Measurements from ENCODE around the gene WBP1L.
A peak's percentile ranks its signal among the peaks of the same experiment; 100 is the strongest.

WBP1L gene

GRCh38 chr10:102782673-102783551 lies 39.2 kb downstream of the WBP1L start:
- no peak for TF ChIP-seq CTCF (IDR thresholded peaks at IDR 0.05; ENCODE audit: low read depth, low read length, missing control alignments)
- H3K4me3 ChIP-seq (ENCODE audit: low read depth, low read length), result no peak overlapping the region
- in situ Hi-C loops (cut with HindIII; ENCODE audit: low sequenced_read_pairs), result no loop called here
- peak; percentile 99 for DNase-seq (ENCODE audit: low read depth)

- no peak for TF ChIP-seq CTCF (IDR thresholded peaks at IDR 0.05; ENCODE audit: low read depth, low read length, missing control alignments)
- no peak overlapping the region for H3K4me3 ChIP-seq (ENCODE audit: low read depth, low read length)
- no peak for DNase-seq (ENCODE audit: low read depth)
- in situ Hi-C loops (cut with HindIII; ENCODE audit: low sequenced_read_pairs), result no loop called here
Observed at GRCh38 chr10:102783568-102783967, 39.8 kb downstream of the WBP1L start.

- no peak for DNase-seq (ENCODE audit: low read depth)
- in situ Hi-C loops (cut with HindIII; ENCODE audit: low sequenced_read_pairs), result no loop called here
Observed at GRCh38 chr10:102785818-102786217, 42.1 kb downstream of the WBP1L start.

GRCh38 chr10:102791754-102792395 lies 48.1 kb downstream of the WBP1L start:
- in situ Hi-C loops (cut with HindIII; ENCODE audit: low sequenced_read_pairs), result no loop called here
- no peak for DNase-seq (ENCODE audit: low read depth)
- no peak overlapping the region for H3K4me3 ChIP-seq (ENCODE audit: low read depth, low read length)
- TF ChIP-seq CTCF (IDR thresholded peaks at IDR 0.05; ENCODE audit: low read depth, low read length, missing control alignments), result no peak

More at GRCh38 chr10:102785818-102786217, 42.1 kb downstream of the WBP1L start:
- H3K4me3 ChIP-seq (ENCODE audit: low read depth, low read length), result no peak overlapping the region
- no peak for TF ChIP-seq CTCF (IDR thresholded peaks at IDR 0.05; ENCODE audit: low read depth, low read length, missing control alignments)

GRCh38 chr10:102795453-102796406 lies 52.0 kb downstream of the WBP1L start:
- DNase-seq (ENCODE audit: low read depth), result no peak
- no peak overlapping the region for H3K4me3 ChIP-seq (ENCODE audit: low read depth, low read length)
- TF ChIP-seq CTCF (IDR thresholded peaks at IDR 0.05; ENCODE audit: low read depth, low read length, missing control alignments), result no peak
- in situ Hi-C loops (cut with HindIII; ENCODE audit: low sequenced_read_pairs), result no loop called here

Measured in astrocyte of the cerebellum (primary cell).